IMR-90 (cell line): ENCODE results near the gene FGGY. TPM values are rescaled to one million over a fixed set of nuclear protein-coding genes. Genes with fewer than 3 reads are reported as not detected.
A peak's percentile ranks its signal among the peaks of the same experiment; 100 is the strongest.

ENCODE experiments used
- ATAC-seq: fragments of 200-7000 bp; cut with Tn5 transposase; 2 replicates; pipeline ENCODE4 v1.9.1; 2020; ENCODE audit warnings: low read depth, mild to moderate bottlenecking, moderate library complexity
- BruUV-seq: library from RNA; stranded (reverse); fragments of 400-500 nt; replicated peaks from 2 replicates; lab custom pipeline; 2021; lab: Mats Ljungman, UMichigan
- CTCF ChIA-PET: fragments of 300-600 bp; formaldehyde crosslinking; extraction: SDS; loops from one replicate; lab custom pipeline; 2021; ENCODE audit warnings: antibody characterized with exemption; lab: Yijun Ruan, JAX
- POLR2A ChIA-PET: fragments of 300-600 bp; sonication (Branson Sonifier 250); formaldehyde crosslinking; loops from one replicate; lab custom pipeline; 2022; ENCODE audit warnings: antibody characterized with exemption; ENCODE audit not compliant: unreplicated experiment; lab: Charles Lee
- DNase-seq: peaks from one replicate; pipeline ENCODE4 v3.0.0; 2013
- H2AFZ ChIP-seq: replicated peaks from 2 replicates; pipeline ENCODE3; 2013; ENCODE audit warnings: low read length, mild to moderate bottlenecking; ENCODE audit not compliant: poor library complexity
- H2AK5ac ChIP-seq: 2 replicates; pipeline ENCODE4 v1.6.1; 2013; ENCODE audit warnings: low read depth, low read length, inconsistent platforms
- H2AK9ac ChIP-seq: replicated peaks from 2 replicates; pipeline ENCODE3; 2013; ENCODE audit warnings: mild to moderate bottlenecking, low read depth, low read length, moderate library complexity; ENCODE audit not compliant: poor library complexity
- H2BK120ac ChIP-seq: 2 replicates; pipeline ENCODE4 v1.6.1; 2013; ENCODE audit warnings: low read depth, low read length, inconsistent platforms
- H2BK15ac ChIP-seq: 3 replicates; pipeline ENCODE4 v1.6.1; 2013; ENCODE audit warnings: low read depth, low read length, inconsistent platforms
- H2BK20ac ChIP-seq: 2 replicates; pipeline ENCODE4 v1.6.1; 2013; ENCODE audit warnings: low read depth, mild to moderate bottlenecking, inconsistent platforms, low read length, moderate library complexity
- H2BK5ac ChIP-seq: 2 replicates; pipeline ENCODE4 v1.6.1; 2013; ENCODE audit warnings: mild to moderate bottlenecking, low read depth, low read length, inconsistent platforms; ENCODE audit not compliant: poor library complexity, severe bottlenecking
- H3K14ac ChIP-seq: replicated peaks from 2 replicates; pipeline ENCODE4 v1.6.1; 2013; ENCODE audit warnings: low read depth, low read length, inconsistent platforms
- H3K18ac ChIP-seq: 2 replicates; pipeline ENCODE4 v1.6.1; 2013; ENCODE audit warnings: low read depth, low read length, control low read depth
- H3K23ac ChIP-seq: 2 replicates; pipeline ENCODE4 v1.6.1; 2013; ENCODE audit warnings: low read depth, low read length, inconsistent platforms
- H3K27ac ChIP-seq: 2 replicates; pipeline ENCODE4 v1.5.1; 2013; ENCODE audit warnings: mild to moderate bottlenecking, control low read depth, low read length; ENCODE audit not compliant: insufficient read depth
- H3K27me3 ChIP-seq: 2 replicates; pipeline ENCODE4 v1.6.1; 2013; ENCODE audit warnings: low read length; ENCODE audit not compliant: control insufficient read depth, insufficient read depth
- H3K36me3 ChIP-seq: 2 replicates; pipeline ENCODE4 v1.6.1; 2013; ENCODE audit warnings: low read length, mixed read lengths; ENCODE audit not compliant: control insufficient read depth, insufficient read depth
- H3K4ac ChIP-seq: 2 replicates; pipeline ENCODE4 v1.6.1; 2013; ENCODE audit warnings: low read depth, low read length, inconsistent platforms
- H3K4me1 ChIP-seq: 2 replicates; pipeline ENCODE4 v1.6.1; 2013; ENCODE audit warnings: low read length, mixed read lengths; ENCODE audit not compliant: control insufficient read depth, insufficient read depth
- H3K4me2 ChIP-seq: 2 replicates; pipeline ENCODE4 v1.6.1; 2013; ENCODE audit warnings: low read depth, mild to moderate bottlenecking, control low read depth, low read length, moderate library complexity
- H3K4me3 ChIP-seq: 2 replicates; pipeline ENCODE4 v1.5.1; 2013; ENCODE audit warnings: low read depth, mild to moderate bottlenecking, control low read depth, low read length, moderate library complexity; ENCODE audit not compliant: insufficient read depth
- H3K56ac ChIP-seq: 2 replicates; pipeline ENCODE4 v1.6.1; 2013; ENCODE audit warnings: low read length, inconsistent platforms; ENCODE audit not compliant: insufficient read depth; ENCODE audit errors: extremely low read depth
- H3K79me1 ChIP-seq, 2 experiments: 2 replicates each; pipeline ENCODE4 v1.6.1; 2013; ENCODE audit warnings: low read length in 2 of 2, inconsistent platforms in 1 of 2, low read depth in 1 of 2
- H3K9ac ChIP-seq: 2 replicates; pipeline ENCODE4 v1.6.1; 2013; ENCODE audit warnings: low read depth, low read length, control low read depth
- H3K9me1 ChIP-seq: 2 replicates; pipeline ENCODE4 v1.6.1; 2013; ENCODE audit warnings: low read length, inconsistent platforms; ENCODE audit not compliant: insufficient read depth
- H3K9me3 ChIP-seq: 2 replicates; pipeline ENCODE4 v1.6.1; 2013; ENCODE audit warnings: low read length; ENCODE audit not compliant: control insufficient read depth, insufficient read depth
- H4K20me1 ChIP-seq: 2 replicates; pipeline ENCODE4 v1.6.1; 2013; ENCODE audit warnings: low read length, inconsistent platforms; ENCODE audit not compliant: insufficient read depth
- H4K5ac ChIP-seq: 2 replicates; pipeline ENCODE4 v1.6.1; 2013; ENCODE audit warnings: mild to moderate bottlenecking, low read depth, low read length, control low read depth
- H4K8ac ChIP-seq, 2 experiments: 2 replicates each; pipeline ENCODE4 v1.6.1; 2013; ENCODE audit warnings: low read depth in 2 of 2, low read length in 2 of 2, control low read depth in 1 of 2, inconsistent platforms in 1 of 2
- H4K91ac ChIP-seq: 2 replicates; pipeline ENCODE4 v1.6.1; 2013; ENCODE audit warnings: low read depth, low read length, inconsistent platforms; ENCODE audit not compliant: insufficient read depth
- BHLHE40 ChIP-seq: fragments of 150-350 bp; IDR thresholded peaks from 2 replicates; pipeline ENCODE4 v1.6.1; 2016; ENCODE audit warnings: mild to moderate bottlenecking, low read depth, low read length
- CEBPB ChIP-seq: IDR thresholded peaks from 2 replicates; pipeline ENCODE4 v1.6.1; 2012; ENCODE audit warnings: low read depth, low read length, improper control_type of control experiment
- CHD1 ChIP-seq: IDR thresholded peaks from 2 replicates; pipeline ENCODE4 v1.6.1; 2012; ENCODE audit warnings: low read depth, low read length, improper control_type of control experiment
- FOS ChIP-seq: fragments of 150-350 bp; IDR thresholded peaks from 2 replicates; pipeline ENCODE4 v1.6.1; 2016; ENCODE audit warnings: low read depth, low read length
- MAFK ChIP-seq: IDR thresholded peaks from 2 replicates; pipeline ENCODE4 v1.6.1; 2012; ENCODE audit warnings: low read depth, low read length, improper control_type of control experiment
- MAZ ChIP-seq: IDR thresholded peaks from 2 replicates; pipeline ENCODE4 v1.6.1; 2012; ENCODE audit warnings: low read depth, mild to moderate bottlenecking, low read length, improper control_type of control experiment, moderate library complexity, borderline replicate concordance
- MXI1 ChIP-seq: IDR thresholded peaks from 2 replicates; pipeline ENCODE4 v1.6.1; 2012; ENCODE audit warnings: low read depth, mild to moderate bottlenecking, low read length, moderate library complexity, borderline replicate concordance
- NFE2L2 ChIP-seq: fragments of 150-350 bp; IDR thresholded peaks from 2 replicates; pipeline ENCODE4 v1.6.1; 2016; ENCODE audit warnings: low read depth, mild to moderate bottlenecking, low read length
- RAD21 ChIP-seq: IDR thresholded peaks from 2 replicates; pipeline ENCODE4 v1.6.1; 2012; ENCODE audit warnings: low read length, improper control_type of control experiment
- RFX5 ChIP-seq: IDR thresholded peaks from 2 replicates; pipeline ENCODE4 v1.8.0; 2012; ENCODE audit warnings: low read depth, mild to moderate bottlenecking, low read length, moderate library complexity
- SMC3 ChIP-seq: fragments of 150-350 bp; IDR thresholded peaks from 2 replicates; pipeline ENCODE4 v1.6.1; 2016; ENCODE audit warnings: low read depth, mild to moderate bottlenecking, antibody characterized with exemption, low read length, moderate library complexity
- WGBS, 2 experiments: methylation state at CpG; one replicate each; pipeline versions ENCODE4 v1.1.5 to v1.1.7; 2013; ENCODE audit warnings: missing lambda C conversion rate in 2 of 2; ENCODE audit not compliant: insufficient read length in 1 of 2; ENCODE audit errors: extremely low coverage in 2 of 2; 5-methylcytosine and 5-hydroxymethylcytosine counted together
- dilution Hi-C: fragments of 300-500 bp; cut with HindIII; formaldehyde crosslinking; loops from one replicate; pipeline ENCODE4 v1.14.3; 2018; ENCODE audit warnings: low sequenced_read_pairs; ENCODE audit not compliant: unreplicated experiment
- in situ Hi-C: fragments of 300-500 bp; cut with MboI; formaldehyde crosslinking; loops from 3 replicates; pipeline ENCODE4 v1.14.3; 2019; ENCODE audit warnings: low sequenced_read_pairs, inconsistent platforms, mixed read lengths
- intact Hi-C: fragments of 100-400 bp; cut with micrococcal nuclease; formaldehyde crosslinking; loops from 2 replicates; pipeline ENCODE4 v1.10.0; 2022
- polyA plus RNA-seq, 3 experiments: library from polyadenylated mRNA; depleted of rRNA; stranded (reverse); fragments of >200 nt; gene quantifications; 2 replicates each; pipeline ENCODE4 v1.2.3, GENCODE V29; 2012; ENCODE audit warnings: low replicate concordance in 1 of 3
- total RNA-seq: library from RNA; depleted of rRNA; stranded (reverse); fragments of >200 nt; gene quantifications from 2 replicates; pipeline ENCODE4 v1.2.3, GENCODE V29; 2012
- TF ChIP-seq, protein P1 (sequence below): conservative IDR thresholded peaks from 2 replicates; pipeline ENCODE4 v1.5.1; 2012; ENCODE audit warnings: mild to moderate bottlenecking, low read depth, low read length, improper control_type of control experiment
- TF ChIP-seq, protein P2 (sequence below): fragments of 150-350 bp; IDR thresholded peaks from 2 replicates; pipeline ENCODE4 v1.6.1; 2016; ENCODE audit warnings: low read depth, mild to moderate bottlenecking, low read length, moderate library complexity, borderline replicate concordance
- TF ChIP-seq, protein P3 (sequence below): fragments of 150-350 bp; IDR thresholded peaks from 2 replicates; pipeline ENCODE4 v1.6.1; 2017; ENCODE audit warnings: mild to moderate bottlenecking, antibody characterized with exemption, low read length, low read depth

The FGGY gene
- total and polyA plus RNA-seq, 2 of the 4 experiments (the other 2 are of a cell fraction): 5.6 to 14.0 TPM

DNA sequence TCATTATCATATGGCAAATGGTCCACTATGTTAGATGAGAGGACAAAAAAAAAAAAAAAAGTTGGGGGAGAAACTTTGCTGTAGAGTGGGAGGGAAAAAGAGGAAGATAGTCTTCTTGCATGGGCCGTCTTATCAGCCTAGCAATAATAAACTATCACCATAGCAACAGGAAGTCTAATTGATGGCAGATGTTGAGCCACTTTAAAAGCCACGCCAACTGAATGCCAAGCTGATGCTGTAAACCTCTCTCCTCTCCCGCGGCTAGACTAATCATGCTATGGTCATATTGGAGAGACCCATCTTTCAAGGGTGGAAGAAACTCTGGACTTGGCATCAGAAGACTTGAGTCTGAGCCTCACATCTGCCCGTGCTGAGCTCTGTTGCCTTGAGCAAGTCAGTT is 395.7 kb downstream of the FGGY start (continued):
- no peak for TF ChIP-seq MXI1

DNA sequence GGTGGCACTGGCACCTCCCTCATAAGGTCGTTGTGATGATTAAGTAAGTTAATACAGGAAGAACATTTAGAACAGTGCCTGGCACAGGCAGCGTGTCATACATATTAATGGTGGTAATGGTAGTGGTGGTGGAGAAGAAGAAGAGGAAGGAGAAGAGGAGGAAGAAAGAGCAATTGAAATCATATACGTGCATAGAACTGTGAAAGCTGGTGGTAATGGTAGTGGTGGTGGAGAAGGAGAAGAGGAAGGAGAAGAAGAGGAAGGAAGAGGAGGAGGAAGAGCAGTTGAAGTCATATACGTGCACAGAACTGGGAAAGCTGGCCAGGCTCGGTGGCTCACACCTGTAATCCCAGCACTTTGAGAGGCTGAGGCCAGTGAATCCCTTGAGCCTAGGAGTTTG is 396.5 kb downstream of the FGGY start:
- dilution Hi-C loops: no loop called here
- Histone ChIP-seq H2BK5ac (peak overlapping the region; percentile 4), H2AFZ (no peak overlapping the region), H3K27me3 (no peaks in the 10 kb centered on the region; the same call in 1 of the 2 replicates), H3K9me1 (no peaks in the 10 kb centered on the region), H3K9me3 (no peaks in the 10 kb centered on the region; the same call in 1 of the 2 replicates), H2BK20ac (0 out of 2 replicates have a peak overlapping the region, but pooled peaks have one; percentile 44), H3K4me3 (no peak overlapping the region), H4K20me1 (no peaks in the 10 kb centered on the region), H3K9ac (no peak overlapping the region), H4K8ac (no peak overlapping the region), H3K4me2 (no peak overlapping the region), H3K56ac (no peak overlapping the region), H2AK9ac (no peak overlapping the region), H3K4me1 (no peaks in the 10 kb centered on the region; the same call in 1 of the 2 replicates), H2BK120ac (peak overlapping the region; percentile 49), H2BK15ac (no peak overlapping the region), H4K91ac (no peak overlapping the region), H3K79me1 (no peaks in the 10 kb centered on the region), H4K5ac (no peak overlapping the region; the same call in 1 of the 2 replicates), H3K18ac (0 out of 2 replicates have a peak overlapping the region, but pooled peaks have one; percentile 16), H3K4ac (no peak overlapping the region; the same call in 1 of the 2 replicates), H3K14ac (no peak overlapping the region), H2AK5ac (peak overlapping the region; percentile 5; the same call in 1 of the 2 replicates), H3K27ac (no peak overlapping the region), H3K36me3 (no peaks in the 10 kb centered on the region), H3K23ac (no peak overlapping the region)
- no peak for DNase-seq
- intact Hi-C loops: no loop called here
- ChIA-PET POLR2A (no interaction called here), CTCF (no interaction called here)
- no TSS peak for BruUV-seq
- WGBS, 2 experiments: 100% methylated on average over 4 of the region's 5 CpGs; no CpG with 5 or more reads in 1 of the 2 experiments
- no peak for ATAC-seq
- in situ Hi-C loops: no loop called here
- no peak for TF ChIP-seq MAFK
- TF ChIP-seq, protein P1, sequence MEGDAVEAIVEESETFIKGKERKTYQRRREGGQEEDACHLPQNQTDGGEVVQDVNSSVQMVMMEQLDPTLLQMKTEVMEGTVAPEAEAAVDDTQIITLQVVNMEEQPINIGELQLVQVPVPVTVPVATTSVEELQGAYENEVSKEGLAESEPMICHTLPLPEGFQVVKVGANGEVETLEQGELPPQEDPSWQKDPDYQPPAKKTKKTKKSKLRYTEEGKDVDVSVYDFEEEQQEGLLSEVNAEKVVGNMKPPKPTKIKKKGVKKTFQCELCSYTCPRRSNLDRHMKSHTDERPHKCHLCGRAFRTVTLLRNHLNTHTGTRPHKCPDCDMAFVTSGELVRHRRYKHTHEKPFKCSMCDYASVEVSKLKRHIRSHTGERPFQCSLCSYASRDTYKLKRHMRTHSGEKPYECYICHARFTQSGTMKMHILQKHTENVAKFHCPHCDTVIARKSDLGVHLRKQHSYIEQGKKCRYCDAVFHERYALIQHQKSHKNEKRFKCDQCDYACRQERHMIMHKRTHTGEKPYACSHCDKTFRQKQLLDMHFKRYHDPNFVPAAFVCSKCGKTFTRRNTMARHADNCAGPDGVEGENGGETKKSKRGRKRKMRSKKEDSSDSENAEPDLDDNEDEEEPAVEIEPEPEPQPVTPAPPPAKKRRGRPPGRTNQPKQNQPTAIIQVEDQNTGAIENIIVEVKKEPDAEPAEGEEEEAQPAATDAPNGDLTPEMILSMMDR: no peak
- TF ChIP-seq SMC3: no peak
- TF ChIP-seq, protein P2, sequence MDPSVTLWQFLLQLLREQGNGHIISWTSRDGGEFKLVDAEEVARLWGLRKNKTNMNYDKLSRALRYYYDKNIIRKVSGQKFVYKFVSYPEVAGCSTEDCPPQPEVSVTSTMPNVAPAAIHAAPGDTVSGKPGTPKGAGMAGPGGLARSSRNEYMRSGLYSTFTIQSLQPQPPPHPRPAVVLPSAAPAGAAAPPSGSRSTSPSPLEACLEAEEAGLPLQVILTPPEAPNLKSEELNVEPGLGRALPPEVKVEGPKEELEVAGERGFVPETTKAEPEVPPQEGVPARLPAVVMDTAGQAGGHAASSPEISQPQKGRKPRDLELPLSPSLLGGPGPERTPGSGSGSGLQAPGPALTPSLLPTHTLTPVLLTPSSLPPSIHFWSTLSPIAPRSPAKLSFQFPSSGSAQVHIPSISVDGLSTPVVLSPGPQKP: no peak
- no peak for TF ChIP-seq FOS
- no peak for TF ChIP-seq NFE2L2
- no peak for TF ChIP-seq BHLHE40
- TF ChIP-seq MXI1: no peak
- TF ChIP-seq CHD1: no peak
- no peak for TF ChIP-seq RFX5
- TF ChIP-seq CEBPB: no peak
- TF ChIP-seq, protein P3, sequence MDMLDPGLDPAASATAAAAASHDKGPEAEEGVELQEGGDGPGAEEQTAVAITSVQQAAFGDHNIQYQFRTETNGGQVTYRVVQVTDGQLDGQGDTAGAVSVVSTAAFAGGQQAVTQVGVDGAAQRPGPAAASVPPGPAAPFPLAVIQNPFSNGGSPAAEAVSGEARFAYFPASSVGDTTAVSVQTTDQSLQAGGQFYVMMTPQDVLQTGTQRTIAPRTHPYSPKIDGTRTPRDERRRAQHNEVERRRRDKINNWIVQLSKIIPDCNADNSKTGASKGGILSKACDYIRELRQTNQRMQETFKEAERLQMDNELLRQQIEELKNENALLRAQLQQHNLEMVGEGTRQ: no peak
- TF ChIP-seq RAD21: no peak
- no peak for TF ChIP-seq MAZ
